ENCODE results near the gene EPN2.
"Not testable (repeated sequence)": the region's sequence is repeated elsewhere in the genome, so short reads cannot be mapped to it uniquely, and the experiment has no call there.

The EPN2 gene

DNA sequence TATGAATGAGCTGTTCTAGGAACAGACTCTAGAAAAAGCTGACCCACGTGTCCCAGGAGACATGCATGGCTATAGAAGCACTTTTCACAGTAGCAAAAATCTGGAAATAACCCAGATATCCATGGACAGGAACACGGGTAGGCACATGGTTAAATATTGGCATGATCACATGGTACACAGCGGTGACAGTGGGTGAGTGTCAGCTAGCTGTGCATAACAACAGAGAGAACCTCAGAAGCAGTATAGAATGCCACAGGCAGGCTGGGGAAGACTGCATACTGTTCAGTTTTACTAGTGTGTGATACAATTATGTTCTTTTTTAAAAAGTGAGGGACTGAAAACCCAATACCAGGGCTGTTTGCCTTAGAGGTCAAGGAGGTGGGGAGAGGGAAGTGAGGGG, 31.4 kb downstream of the EPN2 start:
- no peak for DNase-seq (ENCODE audit: low spot score)

DNA sequence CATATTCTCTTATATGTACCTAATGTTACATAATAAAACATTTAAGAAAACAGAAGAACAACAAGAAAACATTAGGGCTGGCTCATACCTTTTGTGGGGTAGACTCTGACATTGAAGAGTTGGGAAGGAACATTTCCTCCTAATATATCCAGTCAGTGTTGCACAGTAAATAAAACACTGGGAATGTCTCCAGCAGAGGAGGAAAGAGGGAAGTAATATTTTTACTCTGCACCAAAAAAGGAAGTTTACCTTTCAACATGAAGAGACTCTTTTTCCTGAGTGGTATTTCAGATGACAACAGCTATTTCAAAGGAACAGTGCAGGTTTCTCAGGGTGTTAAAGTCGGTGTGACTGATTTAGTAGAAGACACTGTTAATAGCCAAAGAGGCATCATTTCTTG, 31.9 kb downstream of the EPN2 start:
- no peak for DNase-seq (ENCODE audit: low spot score)

DNA sequence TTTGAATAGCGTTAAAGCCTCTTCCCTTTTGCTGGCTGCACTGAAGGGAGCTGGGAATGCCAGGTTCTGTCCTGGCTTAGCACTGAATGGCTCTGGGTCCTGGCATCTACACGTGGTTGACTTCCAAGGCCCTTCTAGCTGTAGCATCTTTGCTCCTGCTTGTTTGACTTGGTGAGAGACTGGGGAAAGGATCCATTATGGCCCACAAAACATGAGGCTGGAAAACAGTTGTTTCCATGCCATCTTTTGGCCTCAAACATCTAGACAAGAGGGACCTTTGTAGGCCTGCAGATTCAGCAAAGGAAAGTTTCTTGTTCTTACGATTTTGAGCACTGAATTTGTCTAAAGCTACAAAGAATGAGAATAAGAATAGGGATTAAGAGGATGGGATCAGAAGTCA, 32.5 kb downstream of the EPN2 start:
- DNase-seq (ENCODE audit: low spot score) = no peak

DNA sequence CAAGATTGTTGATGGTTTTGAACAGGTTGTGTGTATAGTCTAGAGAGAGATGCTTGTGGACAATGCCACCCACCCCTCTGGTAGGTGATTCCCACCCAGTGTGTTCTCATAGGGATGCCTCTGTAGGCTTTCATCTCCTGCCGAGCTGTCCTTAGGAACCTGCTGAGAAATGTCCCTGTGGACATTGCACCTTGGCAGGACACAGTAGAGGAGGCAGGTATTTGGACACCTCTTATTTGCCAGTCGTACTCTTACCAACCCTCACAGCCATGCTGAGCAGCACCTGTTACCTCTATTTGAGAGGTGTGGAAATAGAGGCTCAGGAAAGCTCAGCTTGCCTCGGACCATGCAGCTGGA, 33.2 kb downstream of the EPN2 start:
- DNase-seq (ENCODE audit: low spot score) = no peak

DNA sequence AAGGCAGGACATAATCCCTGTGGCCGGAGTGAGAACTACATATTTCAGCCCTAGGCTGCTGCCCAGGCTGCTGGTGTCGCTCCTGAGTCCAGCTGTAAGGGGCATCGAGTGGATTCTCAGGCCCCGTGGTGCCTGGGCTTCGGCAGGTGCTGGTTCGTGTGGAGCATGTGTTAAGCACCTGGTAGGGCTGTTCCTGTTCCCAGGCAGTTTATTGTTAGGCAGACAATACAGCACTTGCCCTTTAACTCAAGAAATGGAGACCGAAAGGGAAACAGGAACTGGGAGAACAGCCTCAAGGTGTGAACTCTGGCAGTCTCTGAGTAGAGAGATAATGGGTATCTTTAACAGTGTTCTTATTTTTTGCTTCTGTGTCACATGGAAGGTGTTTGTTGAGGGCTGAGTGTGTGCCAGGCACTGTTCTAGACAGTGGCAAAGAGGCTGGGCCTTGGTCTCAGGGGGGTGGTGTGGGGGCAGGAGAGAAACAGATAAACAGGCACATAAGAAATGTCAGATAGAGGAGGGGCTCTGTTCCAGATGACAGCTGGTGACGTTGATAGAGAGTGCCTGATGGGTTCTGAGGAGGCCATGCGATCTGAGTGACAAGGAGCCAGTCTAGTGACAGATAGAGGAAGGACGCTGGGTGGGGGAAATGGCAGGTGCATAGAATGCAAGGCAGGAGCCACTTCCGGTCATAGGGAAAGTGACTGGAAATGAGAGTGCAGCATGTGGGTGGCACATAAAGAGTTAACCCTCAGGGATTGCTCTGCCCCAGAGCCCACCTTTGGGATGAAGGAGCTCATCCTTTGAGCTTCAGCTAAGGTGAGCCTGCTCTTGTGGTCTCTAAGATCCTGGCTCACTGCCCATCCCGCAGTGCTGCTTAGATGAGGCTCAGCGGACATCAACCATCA, 33.8 kb downstream of the EPN2 start:
- DNase-seq (ENCODE audit: low spot score) = no peak

DNA sequence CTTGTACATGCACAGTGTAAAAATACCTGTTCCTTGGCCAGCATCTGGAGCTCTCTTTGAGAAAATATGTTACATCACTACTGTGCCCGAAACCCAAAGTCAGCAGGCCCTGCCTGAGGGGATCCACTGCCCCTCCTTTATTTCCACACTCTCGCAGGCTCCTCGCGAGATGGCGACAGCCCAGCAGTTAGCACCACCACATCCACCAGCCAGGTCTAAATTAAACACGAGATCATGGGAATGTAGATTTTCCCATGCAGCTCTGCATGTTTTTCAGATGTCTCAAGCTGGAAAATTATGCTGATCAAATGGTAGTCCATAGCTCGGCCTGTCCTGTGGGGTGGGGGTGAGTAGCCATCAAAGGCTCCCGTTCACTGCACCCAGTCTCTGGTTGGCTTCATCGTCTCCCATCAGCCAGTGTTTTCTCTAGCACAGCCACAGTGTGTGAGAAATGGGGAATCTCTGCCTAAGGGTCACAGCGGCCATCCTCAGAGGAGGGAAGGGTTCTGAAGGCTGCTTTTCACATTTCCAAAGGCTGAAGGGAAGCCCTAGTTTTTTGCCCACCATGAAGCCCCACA, 34.7 kb downstream of the EPN2 start:
- DNase-seq (ENCODE audit: low spot score) = no peak

DNA sequence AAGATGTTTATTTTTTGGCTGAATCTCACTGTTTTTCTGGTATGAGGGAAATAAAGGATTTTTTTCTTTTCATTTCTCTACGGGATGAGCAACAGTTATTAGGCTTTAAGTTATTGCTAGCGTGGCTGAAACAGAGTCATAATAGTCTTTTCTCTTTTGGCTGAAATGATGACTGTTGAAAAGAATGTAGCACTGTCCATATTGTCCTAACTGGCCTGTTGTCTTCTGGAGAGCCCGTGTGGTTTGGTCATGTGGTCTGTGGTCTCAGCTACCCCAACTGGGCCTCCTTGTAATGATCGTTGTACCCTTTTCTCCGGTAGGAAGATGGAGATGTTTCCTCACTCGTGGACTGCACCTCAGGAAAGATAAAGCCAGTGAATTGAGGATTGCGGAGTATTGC, 36.6 kb downstream of the EPN2 start:
- DNase-seq (ENCODE audit: low spot score) = no peak

DNA sequence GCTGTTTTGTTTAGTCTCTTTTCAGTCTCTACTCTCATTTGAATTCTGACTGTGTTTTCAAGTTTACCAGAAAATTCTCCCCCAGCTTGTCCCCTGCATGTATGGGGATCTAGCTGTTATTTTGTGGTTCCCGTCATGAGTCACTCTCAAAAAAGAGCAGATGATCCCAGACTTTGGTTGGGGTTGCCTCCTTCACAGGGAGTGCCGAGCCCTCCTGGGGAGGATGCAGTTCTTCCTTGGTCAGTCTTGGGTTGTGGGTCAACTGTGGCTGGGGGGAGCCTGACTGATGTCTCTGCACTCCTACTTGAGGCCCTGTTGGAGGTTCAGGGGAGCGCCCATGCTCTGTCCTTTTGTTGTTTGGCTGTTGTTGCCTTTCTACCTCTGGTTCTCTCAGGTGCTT, 37.7 kb downstream of the EPN2 start:
- DNase-seq (ENCODE audit: low spot score) = no peak

DNA sequence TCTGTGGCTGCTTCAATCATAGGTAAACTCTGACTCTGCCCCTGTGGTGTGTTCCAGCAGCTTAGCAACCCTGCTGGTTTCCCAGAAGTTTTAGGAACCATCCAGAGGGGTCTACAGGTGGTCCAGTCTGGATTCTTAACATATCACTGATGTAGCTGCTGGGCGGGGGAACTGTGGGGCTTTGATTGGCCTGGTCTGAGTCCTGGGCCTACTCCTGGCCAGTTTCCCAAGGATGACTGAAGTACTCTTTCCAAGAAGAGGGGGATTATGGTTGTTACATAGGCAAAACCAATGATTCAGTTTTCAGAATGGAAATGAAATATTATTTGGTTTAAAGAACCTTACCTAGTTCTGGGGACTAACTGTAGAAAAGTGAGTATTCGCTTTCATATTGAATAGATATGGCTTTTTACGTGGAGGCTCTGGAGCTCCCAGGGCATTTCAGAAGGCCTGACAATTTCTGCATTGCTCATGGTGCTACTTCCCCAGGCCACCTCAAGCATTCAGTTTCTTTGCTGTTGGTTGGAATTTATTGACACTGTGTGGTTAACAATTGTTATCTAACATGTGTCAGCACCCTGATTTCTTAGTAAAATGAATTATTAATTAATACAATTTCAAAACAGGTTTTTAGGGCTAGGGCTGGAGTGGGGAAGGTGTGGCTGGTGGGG, 38.4 kb downstream of the EPN2 start:
- no peak for DNase-seq (ENCODE audit: low spot score)

DNA sequence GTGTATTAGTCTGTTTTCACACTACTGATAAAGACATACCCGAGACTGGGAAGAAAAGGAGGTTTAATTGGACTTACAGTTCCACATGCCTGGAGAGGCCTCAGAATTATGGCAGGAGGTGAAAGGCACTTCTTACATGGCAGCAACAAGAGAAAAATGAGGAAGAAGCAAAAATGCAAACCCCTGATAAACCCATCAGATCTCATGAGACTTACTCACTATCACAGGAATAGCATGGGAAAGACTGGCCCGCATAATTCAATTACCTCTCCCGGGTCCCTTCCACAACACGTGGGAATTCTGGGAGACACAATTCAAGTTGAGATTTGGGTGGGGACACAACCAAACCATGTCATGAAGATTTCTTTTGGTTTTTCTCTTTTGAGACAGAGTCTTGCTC, 41.1 kb downstream of the EPN2 start:
- DNase-seq (ENCODE audit: low spot score) = not testable (repeated sequence)

DNA sequence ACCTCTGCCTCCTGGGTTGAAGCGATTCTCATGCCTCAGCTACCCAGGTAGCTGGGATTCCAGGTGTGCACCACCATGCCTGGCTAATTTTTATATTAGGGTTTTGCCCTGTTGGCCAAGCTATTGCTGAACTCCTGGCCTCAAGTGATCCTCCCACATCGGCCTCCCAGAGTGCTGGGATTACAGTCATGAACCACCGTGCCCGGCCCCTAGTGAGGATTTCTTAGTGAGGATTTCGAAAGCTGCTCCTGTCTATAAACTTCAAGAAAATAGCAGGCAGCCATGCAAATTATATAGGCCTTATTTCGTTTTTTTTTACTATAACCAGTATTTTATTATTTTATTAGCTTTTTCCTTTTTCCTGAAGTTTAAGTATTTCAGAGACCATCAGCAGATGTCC, 41.6 kb downstream of the EPN2 start:
- no peak for DNase-seq (ENCODE audit: low spot score)

DNA sequence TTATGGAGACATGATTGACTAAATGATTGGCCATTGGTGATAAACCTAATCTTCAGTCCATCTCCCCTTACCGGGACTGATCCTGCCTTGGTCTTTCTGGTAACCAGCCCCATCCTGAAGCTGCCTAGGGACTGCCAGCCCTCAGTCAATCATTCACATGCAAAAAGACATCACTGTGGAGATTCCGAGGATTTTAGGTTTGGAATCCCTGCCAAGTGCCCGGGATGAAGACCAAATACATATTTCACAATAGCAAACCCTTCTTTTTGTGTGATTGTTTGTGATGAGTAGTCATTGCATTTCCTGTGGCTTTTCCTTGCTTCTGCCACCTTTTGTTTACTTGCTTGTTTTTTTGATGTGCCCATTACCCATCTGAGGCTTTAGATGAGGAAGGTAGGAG, 44.0 kb downstream of the EPN2 start:
- DNase-seq (ENCODE audit: low spot score) = peak; percentile 55

DNA sequence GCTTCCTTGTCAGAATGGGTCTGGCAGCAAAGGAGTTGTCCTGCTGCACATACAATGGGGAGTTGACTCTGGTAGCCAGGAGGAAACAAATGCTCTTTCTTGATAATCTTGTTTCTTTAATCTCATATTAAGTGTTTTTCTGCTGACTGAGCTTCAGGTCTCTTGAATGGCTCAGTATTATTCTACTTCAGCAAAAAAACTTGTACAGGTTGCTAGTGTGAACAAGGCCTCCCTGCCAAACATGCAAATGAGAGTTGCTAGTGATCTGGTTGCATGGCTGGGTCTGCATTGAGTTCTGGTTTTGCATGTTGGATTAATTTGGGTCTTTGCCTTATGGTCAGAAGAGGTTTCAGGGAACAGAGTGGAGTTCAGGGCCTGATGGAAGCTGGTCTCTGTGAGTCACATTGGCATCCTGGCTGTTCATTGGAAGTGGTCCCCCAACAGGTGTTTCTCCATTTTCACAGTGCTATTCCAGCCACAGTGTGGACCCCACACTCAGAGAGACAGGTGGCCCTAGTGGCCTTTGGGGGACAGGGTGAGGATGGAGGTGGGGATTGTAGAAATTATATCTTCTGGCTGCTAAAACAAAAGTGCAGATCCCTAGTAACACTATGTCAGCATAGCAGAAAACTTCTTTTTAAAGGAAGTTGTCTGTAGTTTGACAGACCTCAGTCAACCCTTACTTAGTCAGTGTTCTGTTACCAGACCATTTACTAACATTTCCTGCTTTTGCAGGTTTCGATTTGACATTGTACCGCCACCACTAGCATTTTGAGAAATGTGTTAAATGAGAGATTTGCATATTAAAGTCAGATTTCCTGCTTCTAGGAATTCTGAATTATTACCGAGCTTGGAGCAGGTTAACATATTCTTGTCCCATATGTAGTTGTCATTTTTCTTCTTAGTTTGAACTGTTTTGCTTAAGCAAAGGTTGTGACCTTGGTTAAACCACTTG, 47.1 kb downstream of the EPN2 start:
- no peak for DNase-seq (ENCODE audit: low spot score)

DNA sequence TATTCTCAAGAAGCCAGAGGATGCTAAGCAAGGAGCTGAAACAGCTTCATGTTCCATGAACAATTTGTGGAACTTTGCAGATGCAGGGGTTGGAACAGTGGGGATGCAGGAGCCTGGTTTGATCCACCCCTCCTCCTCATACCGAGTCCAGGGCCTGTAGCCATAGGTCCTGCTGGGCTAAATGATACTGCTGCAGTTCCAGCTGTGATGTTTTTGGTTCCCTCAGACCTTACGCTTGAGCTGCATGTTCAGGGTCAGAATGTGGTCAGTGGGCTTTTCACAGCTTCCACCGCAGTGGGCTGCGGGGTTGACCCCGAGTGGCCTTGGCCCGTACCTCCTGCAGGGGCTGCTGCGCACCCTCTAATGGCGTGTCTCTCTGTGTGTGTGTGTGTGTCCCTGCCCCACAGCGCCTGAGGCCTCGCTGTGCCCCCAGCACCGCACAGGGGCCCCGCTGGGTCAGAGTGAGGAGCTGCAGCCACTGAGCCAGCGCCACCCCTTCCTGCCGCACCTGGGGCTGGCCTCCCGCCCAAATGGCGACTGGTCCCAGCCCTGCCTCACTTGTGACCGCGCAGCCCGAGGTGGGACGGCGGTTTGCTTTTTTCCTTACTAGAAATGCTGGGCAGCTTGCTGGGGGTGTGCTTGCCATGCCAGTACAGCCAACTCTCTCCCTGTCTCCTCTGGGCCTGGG, 48.2 kb downstream of the EPN2 start:
- no peak for DNase-seq (ENCODE audit: low spot score)

DNA sequence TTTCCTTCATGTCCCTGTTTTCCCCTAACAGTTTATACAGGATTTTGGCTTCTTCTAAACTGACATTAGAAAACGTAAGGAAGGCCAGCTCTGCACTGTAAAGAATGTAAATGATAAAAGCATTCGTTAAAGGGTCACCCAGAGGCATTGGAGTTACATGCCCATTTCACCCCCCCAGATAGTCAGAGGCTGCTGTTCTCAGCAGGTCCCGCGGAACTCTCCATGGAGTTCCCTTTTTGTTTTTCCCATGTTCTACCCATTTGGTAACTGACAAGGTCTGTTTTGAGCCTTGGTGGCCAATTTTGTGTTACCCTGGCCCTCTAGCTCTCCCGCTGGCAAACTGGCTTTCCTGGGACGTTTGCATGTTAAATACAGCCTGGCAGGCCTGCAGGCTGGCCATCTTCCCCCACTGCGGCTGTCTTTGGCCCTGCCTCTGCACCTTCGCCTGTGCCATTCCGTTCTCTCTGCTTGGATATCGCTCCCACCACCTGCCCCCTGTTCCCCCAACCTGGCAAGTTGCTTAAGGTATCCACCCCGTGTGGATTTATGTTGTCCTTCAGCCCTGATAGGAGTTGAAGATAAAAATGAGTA, 49.7 kb downstream of the EPN2 start:
- no peak for DNase-seq (ENCODE audit: low spot score)

DNA sequence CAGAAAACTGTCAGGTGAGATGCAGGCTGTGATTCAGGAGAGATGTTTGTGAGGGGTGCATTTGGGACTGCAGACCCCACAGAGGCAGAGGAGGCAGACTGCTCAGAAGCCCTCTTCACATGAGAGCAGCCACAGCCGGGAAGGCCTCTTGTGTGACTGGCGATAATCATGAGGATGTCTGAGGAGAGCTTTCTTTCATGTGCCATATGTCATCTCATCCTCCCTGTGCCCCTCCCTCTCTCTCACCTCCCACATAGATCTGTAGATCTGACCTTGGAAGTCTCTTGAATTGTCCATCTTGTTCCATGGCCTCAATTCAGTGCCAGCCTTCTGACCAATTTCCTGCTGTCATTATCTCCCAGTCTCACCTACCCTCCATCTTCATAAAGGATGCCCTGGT, 50.5 kb downstream of the EPN2 start:
- DNase-seq (ENCODE audit: low spot score) = no peak

DNA sequence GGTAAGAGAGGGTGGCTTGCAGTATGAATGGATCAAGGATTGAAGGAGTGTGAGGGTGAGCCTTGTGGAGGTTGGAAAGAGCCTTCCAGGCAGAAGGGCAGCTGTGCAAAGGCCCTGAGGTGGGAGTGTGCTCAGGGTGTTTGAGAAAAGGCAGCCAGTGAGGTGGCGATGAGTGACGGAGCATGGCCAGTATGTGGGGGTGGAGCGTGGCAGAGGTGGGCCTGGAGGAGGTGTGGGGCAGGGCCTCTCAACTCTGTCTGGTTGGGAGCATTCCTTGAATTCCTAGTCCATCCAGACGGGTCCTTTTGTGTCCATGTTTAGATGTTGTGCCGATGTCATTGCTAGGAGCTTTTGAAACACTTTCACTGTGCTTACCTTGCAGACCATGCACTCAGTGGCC, 51.3 kb downstream of the EPN2 start:
- no peak for DNase-seq (ENCODE audit: low spot score)

DNA sequence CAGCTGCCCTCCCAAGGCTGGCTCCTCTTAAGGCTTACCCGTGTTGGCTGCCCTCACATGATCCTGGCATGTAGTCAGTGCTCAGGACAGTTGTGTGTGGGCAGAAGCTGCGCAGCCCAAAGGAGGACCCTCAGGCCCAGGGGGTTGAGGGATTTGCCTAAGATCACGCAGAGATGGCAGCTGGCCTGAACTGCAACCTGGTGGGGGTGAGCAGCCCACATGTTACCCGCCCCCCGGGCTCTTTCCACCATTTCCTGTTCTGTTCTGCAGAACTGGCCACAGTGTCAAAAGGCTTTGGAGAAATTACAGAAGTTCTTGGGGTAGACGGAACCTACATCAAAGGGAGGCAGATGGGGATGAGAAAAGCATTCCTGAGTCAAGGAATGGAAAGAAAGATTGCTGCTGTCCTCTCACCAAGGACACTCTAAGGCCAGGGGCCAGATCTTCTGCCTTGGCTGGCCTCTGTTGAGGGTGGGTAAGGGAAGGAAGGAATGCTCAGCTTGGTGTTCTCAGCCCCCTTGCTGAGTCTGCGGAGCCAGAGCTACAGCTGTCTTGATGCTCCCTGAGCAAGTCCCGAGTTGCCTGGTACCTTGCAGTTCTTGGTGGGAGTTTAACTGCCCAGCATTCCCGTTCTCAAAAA, 53.0 kb downstream of the EPN2 start:
- DNase-seq (ENCODE audit: low spot score) = no peak

DNA sequence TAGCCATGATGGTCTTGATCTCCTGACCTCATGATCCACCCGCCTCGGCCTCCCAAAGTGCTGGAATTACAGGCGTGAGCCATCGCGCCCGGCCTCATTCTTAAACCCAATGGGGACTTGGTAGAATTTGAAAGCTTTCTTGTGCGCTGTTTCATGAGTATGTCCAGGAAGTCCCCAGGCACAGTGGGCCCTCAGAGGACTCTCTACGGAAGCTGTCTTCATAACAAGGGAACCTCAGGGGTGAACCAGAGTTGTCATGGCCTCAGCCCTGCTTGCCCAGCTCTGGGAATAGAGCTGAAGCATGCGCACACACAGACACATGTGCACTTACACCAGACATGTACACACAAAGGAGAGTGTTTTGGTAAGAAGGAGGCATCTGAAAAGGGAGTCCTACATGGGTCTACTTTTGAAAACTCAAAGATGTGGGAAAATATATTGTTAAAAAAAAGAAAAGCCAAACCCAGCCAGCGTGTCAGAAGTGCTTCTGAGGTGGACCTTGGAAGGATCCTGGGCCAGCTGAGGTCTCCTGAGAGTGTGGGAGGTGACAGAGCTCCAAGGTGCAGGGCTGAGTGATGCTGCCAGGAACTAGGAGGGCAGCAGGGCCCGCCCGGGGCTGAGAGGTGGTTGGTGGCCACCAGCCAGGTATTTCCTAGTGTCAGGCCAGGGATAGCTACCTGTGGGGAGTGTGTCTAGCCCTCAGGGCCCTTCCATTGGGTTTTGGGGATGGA, 54.6 kb downstream of the EPN2 start:
- no peak for DNase-seq (ENCODE audit: low spot score)

DNA sequence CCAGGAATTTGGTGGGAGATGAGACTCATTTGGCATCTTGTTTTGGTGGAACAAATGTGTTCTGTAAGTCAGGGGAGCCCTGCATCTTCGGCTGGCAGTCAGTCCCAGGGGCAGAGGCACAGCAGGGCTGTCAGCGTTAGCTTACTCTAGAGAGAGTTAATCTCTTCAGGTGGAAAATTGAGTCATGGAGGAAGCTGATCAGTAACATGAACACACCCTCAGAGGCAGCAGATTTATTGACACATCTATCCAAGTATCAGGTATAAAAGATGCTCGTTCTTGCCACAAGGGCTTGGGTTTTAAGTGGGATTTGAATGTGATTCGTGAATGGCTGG, 55.2 kb downstream of the EPN2 start:
- no peak for DNase-seq (ENCODE audit: low spot score)
